Activated CD8-positive, alpha-beta memory T cell treated with anti-CD3 and anti-CD28 coated beads, Interleukin-2, amount 50 U/mL, for 4 hours (primary cell): ENCODE results near the gene GRAMD4.

Experiments
- DNase-seq: peaks from one replicate; pipeline ENCODE4 v3.0.0-alpha.2; 2020

GRAMD4 gene

GRCh38 chr22:46657996-46658947 is 38.1 kb downstream of the GRAMD4 start:
- no peak for DNase-seq

GRCh38 chr22:46659059-46659790 is 39.0 kb downstream of the GRAMD4 start:
- DNase-seq, result no peak

GRCh38 chr22:46659791-46660186 is 39.6 kb downstream of the GRAMD4 start:
- no peak for DNase-seq

- no peak for DNase-seq
Observed at GRCh38 chr22:46660604-46661201, 40.5 kb downstream of the GRAMD4 start.

- peak; percentile 54 for DNase-seq
Observed at GRCh38 chr22:46661221-46661851, 41.1 kb downstream of the GRAMD4 start.

- DNase-seq, result no peak
Observed at GRCh38 chr22:46662226-46662625, 42.0 kb downstream of the GRAMD4 start.

GRCh38 chr22:46663001-46663400 is 42.8 kb downstream of the GRAMD4 start:
- DNase-seq, result no peak

GRCh38 chr22:46663436-46664100 is 43.4 kb downstream of the GRAMD4 start:
- DNase-seq, result no peak

- DNase-seq, result no peak
Observed at GRCh38 chr22:46664301-46664855, 44.2 kb downstream of the GRAMD4 start.

GRCh38 chr22:46665151-46665695 is 45.0 kb downstream of the GRAMD4 start:
- DNase-seq, result no peak

GRCh38 chr22:46665751-46666280 is 45.6 kb downstream of the GRAMD4 start:
- DNase-seq, result no peak

- no peak for DNase-seq
Observed at GRCh38 chr22:46666577-46667244, 46.5 kb downstream of the GRAMD4 start.

GRCh38 chr22:46667245-46667623 is 47.0 kb downstream of the GRAMD4 start:
- DNase-seq, result no peak

- DNase-seq, result no peak
Observed at GRCh38 chr22:46668116-46668515, 47.9 kb downstream of the GRAMD4 start.

GRCh38 chr22:46669201-46669600 is 49.0 kb downstream of the GRAMD4 start:
- no peak for DNase-seq

- no peak for DNase-seq
Observed at GRCh38 chr22:46671824-46672432, 51.7 kb downstream of the GRAMD4 start.

- DNase-seq, result no peak
Observed at GRCh38 chr22:46672731-46673130, 52.5 kb downstream of the GRAMD4 start.

GRCh38 chr22:46673205-46673604 is 53.0 kb downstream of the GRAMD4 start:
- no peak for DNase-seq

GRCh38 chr22:46673662-46674236 is 53.6 kb downstream of the GRAMD4 start:
- peak; percentile 53 for DNase-seq

GRCh38 chr22:46674367-46674781 is 54.2 kb downstream of the GRAMD4 start:
- peak; percentile 97 for DNase-seq
